ENCODE results near the gene ARMC5.

GRCh38 chr16:31414706-31415105, 44.6 kb upstream of the ARMC5 start:
- TF ChIP-seq POLR2A (IDR thresholded peaks at IDR 0.05) = no peak
- TF ChIP-seq EP300 (IDR thresholded peaks at IDR 0.05) = no peak
- TF ChIP-seq CTCF (IDR thresholded peaks at IDR 0.05) = no peak

All from stomach (tissue), 4 donors.